Measurements from ENCODE around the gene BRME1. TPM values are rescaled to one million over a fixed set of nuclear protein-coding genes. Genes with fewer than 3 reads are reported as not detected.
A peak's percentile ranks its signal among the peaks of the same experiment; 100 is the strongest.

Gene BRME1
- total RNA-seq, 2 experiments from 2014 or later: 6.3 to 8.0 TPM

DNA sequence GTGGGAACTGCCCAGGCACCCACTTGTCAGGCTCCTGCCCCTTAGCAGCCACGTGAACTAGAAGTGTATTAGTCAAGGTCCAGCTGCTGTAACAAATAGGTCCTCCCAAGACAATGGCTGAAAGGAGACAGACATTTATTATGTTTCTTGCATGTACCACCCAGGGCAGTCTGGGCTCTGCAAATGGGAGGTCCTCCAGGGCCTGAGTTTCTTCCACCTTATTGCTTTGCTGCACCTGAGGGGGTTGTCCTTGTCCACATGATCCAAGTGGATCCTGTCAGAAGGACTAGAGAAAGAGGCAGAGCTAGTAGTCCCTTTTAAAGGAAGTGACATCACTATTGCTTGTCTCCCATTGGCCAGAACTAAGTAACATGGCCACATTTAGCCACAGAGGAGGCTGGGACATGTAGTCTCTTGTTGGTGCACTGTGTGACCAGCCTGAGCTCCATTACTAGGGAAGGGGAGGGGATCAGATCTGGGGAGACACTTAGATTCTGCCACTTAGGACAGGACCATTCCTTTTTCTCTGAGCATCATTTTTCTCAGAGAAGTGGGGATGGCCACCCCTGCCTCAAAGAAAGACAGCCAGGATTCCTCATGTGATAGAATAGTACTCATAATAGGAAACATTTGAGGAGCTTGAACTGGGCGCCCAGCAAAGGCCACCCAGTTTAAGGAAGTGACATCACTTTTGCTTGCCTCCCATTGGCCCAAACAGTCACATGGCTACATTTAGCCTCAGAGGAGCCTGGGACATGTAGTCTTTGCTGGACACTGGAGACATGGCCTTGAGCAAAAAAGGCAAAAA, 15.2 kb upstream of the BRME1 start:
- Mint-ChIP-seq H3K36me3 (ENCODE audit: low read depth) (peaks cover 45% of the 10 kb centered on the region), H3K4me3 (no peak overlapping the region), H3K4me1 (peaks cover 3% of the 10 kb centered on the region), H3K27ac (peak overlapping the region; percentile 58), H3K27me3 (no peaks in the 10 kb centered on the region), H3K9me3 (peaks cover 6% of the 10 kb centered on the region)
- DNase-seq: peak; percentile 38
- CTCF ChIA-PET: interaction anchor here (1.2 to 1.9 kb wide), 3 partner anchors 10 to 215 kb away, joined by 4 to 5 read pairs (median 4); partner anchors contain the start of genes ASF1B and PODNL1
- POLR2A ChIA-PET: no interaction called here

DNA sequence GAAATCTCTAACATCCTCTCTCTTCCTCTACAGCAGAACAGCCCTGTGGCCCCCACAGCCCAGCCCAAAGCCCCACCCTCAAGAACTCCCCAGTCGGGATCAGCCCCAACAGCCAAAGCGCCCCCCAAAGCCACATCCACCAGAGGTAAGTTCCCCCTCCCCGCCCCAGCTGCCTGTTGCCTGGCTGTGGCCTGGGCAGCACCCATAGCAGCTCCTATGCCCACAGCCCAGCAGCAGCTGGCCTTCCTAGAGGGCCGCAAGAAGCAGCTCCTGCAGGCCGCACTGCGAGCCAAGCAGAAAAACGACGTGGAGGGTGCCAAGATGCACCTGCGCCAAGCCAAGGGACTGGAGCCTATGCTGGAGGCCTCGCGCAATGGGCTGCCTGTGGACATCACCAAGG, 14.6 kb upstream of the BRME1 start:
- Mint-ChIP-seq H3K27ac (no peak overlapping the region), H3K4me1 (peaks cover 3% of the 10 kb centered on the region), H3K36me3 (ENCODE audit: low read depth) (peaks cover 47% of the 10 kb centered on the region), H3K9me3 (peaks cover 6% of the 10 kb centered on the region), H3K4me3 (no peak overlapping the region), H3K27me3 (no peaks in the 10 kb centered on the region)
- CTCF ChIA-PET: interaction anchor here (0.7 to 1.9 kb wide), 3 partner anchors 10 to 216 kb away, joined by 4 to 5 read pairs (median 4); partner anchors contain the start of gene ASF1B
- POLR2A ChIA-PET: no interaction called here
- DNase-seq: no peak

GRCh38 chr19:13918726-13919411, 13.0 kb upstream of the BRME1 start:
- H3K4me1 Mint-ChIP-seq: peaks cover 3% of the 10 kb centered on the region
- H3K36me3 Mint-ChIP-seq (ENCODE audit: low read depth): peaks cover 47% of the 10 kb centered on the region
- no peak overlapping the region for H3K27ac Mint-ChIP-seq
- no peak for DNase-seq
- peaks cover 6% of the 10 kb centered on the region for H3K9me3 Mint-ChIP-seq
- CTCF ChIA-PET: interaction anchor here (0.5 to 0.6 kb wide), 2 partner anchors 53 to 274 kb away, joined by 4 read pairs; no protein-coding TSS in a partner anchor
- POLR2A ChIA-PET: no interaction called here
- H3K4me3 Mint-ChIP-seq: no peak overlapping the region
- no peaks in the 10 kb centered on the region for H3K27me3 Mint-ChIP-seq

GRCh38 chr19:13917888-13918406, 12.0 kb upstream of the BRME1 start:
- Mint-ChIP-seq H3K9me3 (peaks cover 6% of the 10 kb centered on the region), H3K27me3 (no peaks in the 10 kb centered on the region), H3K4me3 (no peak overlapping the region), H3K27ac (no peak overlapping the region), H3K36me3 (ENCODE audit: low read depth) (peaks cover 44% of the 10 kb centered on the region), H3K4me1 (peaks cover 3% of the 10 kb centered on the region)
- ChIA-PET POLR2A (interaction anchor here (0.8 kb wide), 1 partner anchor 61 kb away, joined by 8 read pairs; no protein-coding TSS in a partner anchor), CTCF (interaction anchor here (0.5 kb wide), 1 partner anchor 275 kb away, joined by 4 read pairs; no protein-coding TSS in a partner anchor)
- DNase-seq: no peak

DNA sequence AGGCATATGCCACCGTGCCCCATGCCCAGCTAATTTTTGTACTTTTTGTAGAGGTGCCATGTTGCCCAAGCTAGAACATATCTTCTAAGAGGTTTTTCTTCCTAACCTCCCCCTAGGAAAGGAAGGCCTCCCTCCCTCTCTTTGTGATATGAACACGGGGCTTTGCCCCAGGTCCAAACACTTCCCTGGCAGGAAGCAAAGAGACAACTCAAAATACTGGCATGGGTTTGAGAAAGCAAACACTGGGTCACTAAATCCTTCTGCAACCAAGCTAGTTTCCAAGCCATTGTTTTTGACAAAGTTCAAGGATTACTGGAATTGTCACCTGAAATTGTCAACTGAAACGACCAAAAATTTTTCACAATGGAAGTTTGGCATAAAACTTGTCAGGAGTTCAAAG, 8.9 kb upstream of the BRME1 start:
- Mint-ChIP-seq H3K36me3 (ENCODE audit: low read depth) (peaks cover 30% of the 10 kb centered on the region), H3K4me3 (no peak overlapping the region), H3K27ac (no peak overlapping the region), H3K4me1 (no peaks in the 10 kb centered on the region), H3K9me3 (no peaks in the 10 kb centered on the region), H3K27me3 (no peaks in the 10 kb centered on the region)
- CTCF ChIA-PET: interaction anchor here (0.6 to 0.7 kb wide), 2 partner anchors 9 to 467 kb away, joined by 3 read pairs; partner anchors contain the start of gene ADGRE5
- POLR2A ChIA-PET: no interaction called here
- DNase-seq: no peak

DNA sequence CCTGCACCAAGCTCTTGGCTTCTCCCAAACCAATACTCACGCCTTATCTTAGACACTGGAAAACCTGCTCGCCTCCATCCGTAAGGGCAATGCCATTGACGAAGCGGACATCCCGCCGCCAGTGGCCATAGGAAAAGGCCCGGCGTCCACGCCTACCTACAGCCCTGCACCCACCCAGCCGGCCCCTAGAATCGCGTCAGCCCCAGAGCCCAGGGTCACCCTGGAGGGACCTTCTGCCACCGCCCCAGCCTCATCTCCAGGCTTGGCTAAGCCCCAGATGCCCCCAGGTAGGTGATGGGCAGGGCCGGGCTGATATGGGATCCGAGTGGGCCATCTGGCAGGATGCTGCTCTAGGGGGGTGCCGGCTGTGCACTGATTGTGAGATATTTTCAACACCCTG, 7.4 kb upstream of the BRME1 start:
- Mint-ChIP-seq H3K4me1 (no peaks in the 10 kb centered on the region), H3K36me3 (ENCODE audit: low read depth) (peaks cover 28% of the 10 kb centered on the region), H3K27ac (no peak overlapping the region), H3K4me3 (no peak overlapping the region), H3K27me3 (no peaks in the 10 kb centered on the region), H3K9me3 (no peaks in the 10 kb centered on the region)
- no peak for DNase-seq
- POLR2A ChIA-PET: no interaction called here
- CTCF ChIA-PET: no interaction called here

DNA sequence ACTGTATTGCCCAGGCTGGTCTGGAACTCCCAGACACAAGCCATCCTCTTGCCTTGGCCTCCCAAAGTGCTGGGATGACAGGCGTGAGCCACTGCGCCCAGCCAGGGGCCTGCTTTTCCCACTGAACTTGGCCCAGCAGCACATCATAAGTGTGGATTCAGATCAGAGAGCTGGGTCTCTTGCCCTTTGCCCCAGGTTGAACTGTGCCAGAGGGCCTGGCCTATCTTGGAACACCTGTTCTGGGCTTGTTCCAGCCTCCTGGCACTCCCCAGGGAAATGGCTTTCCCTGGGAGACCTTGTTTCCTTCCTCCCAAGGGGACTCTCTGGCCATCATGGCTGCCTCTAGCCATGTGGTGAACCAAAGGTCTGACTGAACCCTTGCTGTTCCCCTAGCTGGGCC, 3.5 kb upstream of the BRME1 start:
- no peaks in the 10 kb centered on the region for H3K27me3 Mint-ChIP-seq
- H3K9me3 Mint-ChIP-seq: no peaks in the 10 kb centered on the region
- POLR2A ChIA-PET: no interaction called here
- DNase-seq: no peak
- no peak overlapping the region for H3K27ac Mint-ChIP-seq
- CTCF ChIA-PET: interaction anchor here (0.7 to 0.9 kb wide), 4 partner anchors 50 to 529 kb away, joined by 3 to 5 read pairs (median 3); no protein-coding TSS in a partner anchor
- no peak overlapping the region for H3K4me3 Mint-ChIP-seq
- H3K36me3 Mint-ChIP-seq (ENCODE audit: low read depth): peaks cover 19% of the 10 kb centered on the region
- peaks cover 21% of the 10 kb centered on the region for H3K4me1 Mint-ChIP-seq

DNA sequence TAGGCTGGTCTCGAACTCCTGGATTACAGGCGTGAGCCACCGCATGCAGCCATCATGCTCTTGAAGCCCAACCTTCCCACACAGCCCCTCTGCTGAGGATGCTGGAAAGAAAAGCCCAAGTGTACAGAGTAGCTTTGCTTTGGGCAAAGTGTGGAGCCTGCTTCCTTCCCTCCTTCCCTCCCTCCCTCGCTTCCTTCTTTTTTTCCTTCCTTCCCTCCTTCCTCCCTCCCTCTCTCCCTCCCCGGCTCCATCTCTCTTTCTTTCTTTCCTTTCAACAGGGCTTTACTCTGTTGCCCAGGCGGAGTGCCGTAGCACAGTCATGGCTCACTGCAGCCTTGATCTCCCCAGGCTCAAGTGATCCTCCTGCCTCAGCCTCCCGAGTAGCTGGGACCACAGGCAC, 2.8 kb upstream of the BRME1 start:
- H3K4me1 Mint-ChIP-seq: peaks cover 28% of the 10 kb centered on the region
- ChIA-PET POLR2A (no interaction called here), CTCF (interaction anchor here (0.7 kb wide), 1 partner anchor 530 kb away, joined by 3 read pairs; no protein-coding TSS in a partner anchor)
- H3K4me3 Mint-ChIP-seq: no peak overlapping the region
- no peaks in the 10 kb centered on the region for H3K9me3 Mint-ChIP-seq
- no peaks in the 10 kb centered on the region for H3K27me3 Mint-ChIP-seq
- no peak overlapping the region for H3K27ac Mint-ChIP-seq
- peaks cover 19% of the 10 kb centered on the region for H3K36me3 Mint-ChIP-seq (ENCODE audit: low read depth)
- DNase-seq: no peak

DNA sequence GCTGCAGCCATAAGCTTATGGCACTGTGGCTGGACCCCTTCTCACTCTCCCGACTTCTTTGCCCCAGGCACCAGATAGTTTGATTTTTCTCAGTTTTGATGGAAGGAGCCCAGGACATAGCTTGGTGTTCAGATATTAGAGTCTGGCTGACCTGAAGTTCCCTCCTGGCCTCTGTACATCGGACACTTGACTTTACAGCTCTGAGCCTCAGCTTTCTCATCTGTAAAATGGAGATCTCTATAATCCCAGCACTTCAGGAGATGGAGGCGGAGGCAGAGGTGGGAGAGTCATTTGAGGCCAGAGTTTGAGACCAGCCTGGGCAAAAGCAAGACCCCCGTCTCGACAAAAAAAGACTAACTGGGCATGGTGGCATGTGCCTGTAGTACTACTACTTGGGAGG, 993 bp upstream of the BRME1 start:
- peak overlapping the region; percentile 84 for H3K4me3 Mint-ChIP-seq
- H3K4me1 Mint-ChIP-seq: peaks cover 34% of the 10 kb centered on the region
- peak overlapping the region; percentile 85 for H3K27ac Mint-ChIP-seq
- H3K27me3 Mint-ChIP-seq: no peaks in the 10 kb centered on the region
- no peaks in the 10 kb centered on the region for H3K9me3 Mint-ChIP-seq
- POLR2A ChIA-PET: no interaction called here
- CTCF ChIA-PET: interaction anchor here (0.6 to 1.2 kb wide), 2 partner anchors 45 to 440 kb away, joined by 3 read pairs; partner anchors contain the start of gene DCAF15
- peaks cover 12% of the 10 kb centered on the region for H3K36me3 Mint-ChIP-seq (ENCODE audit: low read depth)
- no peak for DNase-seq

DNA sequence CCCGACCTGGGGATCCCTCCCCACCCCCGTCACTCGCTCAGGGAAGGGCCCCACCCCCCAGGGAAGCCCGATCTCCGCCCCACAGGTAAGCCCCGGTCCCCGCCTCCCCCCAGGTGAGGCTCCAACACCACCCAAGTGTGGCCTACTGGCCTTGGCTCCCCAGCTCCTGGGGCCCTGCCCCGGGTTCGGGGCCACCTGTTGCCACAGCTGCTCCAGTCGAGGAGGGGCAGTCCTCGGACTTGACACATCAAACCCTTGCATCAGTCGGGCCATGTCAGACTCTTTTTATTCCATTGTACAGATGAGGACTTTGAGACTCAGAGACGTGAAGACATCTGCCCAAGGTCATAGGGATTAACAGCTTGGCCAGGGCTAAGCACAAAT, 596 bp upstream of the BRME1 start:
- Mint-ChIP-seq H3K36me3 (ENCODE audit: low read depth) (peaks cover 11% of the 10 kb centered on the region), H3K4me1 (peaks cover 34% of the 10 kb centered on the region), H3K27ac (peak overlapping the region; percentile 85), H3K9me3 (no peaks in the 10 kb centered on the region), H3K27me3 (no peaks in the 10 kb centered on the region), H3K4me3 (peak overlapping the region; percentile 84)
- POLR2A ChIA-PET: no interaction called here
- CTCF ChIA-PET: interaction anchor here (0.6 to 1.2 kb wide), 2 partner anchors 45 to 441 kb away, joined by 3 read pairs; partner anchors contain the start of gene DCAF15
- DNase-seq: peak; percentile 38

GRCh38 chr19:13902993-13903555, 2.8 kb downstream of the BRME1 start:
- Mint-ChIP-seq H3K27ac (peak overlapping the region; percentile 6), H3K4me3 (no peak overlapping the region), H3K36me3 (ENCODE audit: low read depth) (no peaks in the 10 kb centered on the region), H3K27me3 (no peaks in the 10 kb centered on the region), H3K9me3 (no peaks in the 10 kb centered on the region), H3K4me1 (peaks cover 39% of the 10 kb centered on the region)
- ChIA-PET CTCF (interaction anchor here (0.6 to 1.0 kb wide), 8 partner anchors 16 to 254 kb away, joined by 3 to 6 read pairs (median 4); partner anchors contain the start of gene NANOS3), POLR2A (no interaction called here)
- no peak for DNase-seq

DNA sequence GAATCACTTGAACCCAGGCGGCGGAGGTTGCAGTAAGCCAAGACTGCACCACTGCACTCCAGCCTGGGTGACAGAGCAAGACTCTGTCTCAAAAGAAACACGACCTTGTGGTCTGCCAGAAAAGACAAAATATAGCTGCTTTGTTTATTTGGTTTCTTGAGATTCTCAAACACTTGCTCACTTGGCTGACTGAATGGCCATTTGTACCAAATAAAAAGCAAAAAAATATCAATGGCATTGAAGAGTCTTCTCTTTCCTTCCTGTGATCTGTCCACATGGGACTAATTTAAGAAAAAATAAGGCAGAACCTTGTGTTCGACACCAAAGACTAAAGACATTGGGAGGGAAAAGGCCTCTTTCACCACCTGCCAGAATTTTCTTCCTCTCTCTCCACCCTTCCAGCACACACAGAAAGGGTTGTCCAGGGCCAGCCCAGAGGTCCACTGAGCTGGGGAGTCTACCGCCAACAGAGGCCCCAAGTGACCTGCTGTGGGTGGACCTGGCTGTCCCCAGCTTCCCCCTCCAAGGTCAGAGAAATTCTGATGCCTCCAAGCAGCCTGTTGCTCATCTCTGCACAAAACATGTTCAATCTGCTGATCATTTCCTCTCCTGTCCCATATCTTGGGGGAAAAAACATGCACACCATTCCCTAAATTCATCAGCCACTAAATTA, 5.9 kb downstream of the BRME1 start:
- no peak for DNase-seq
- peaks cover 23% of the 10 kb centered on the region for H3K4me1 Mint-ChIP-seq
- ChIA-PET POLR2A (no interaction called here), CTCF (interaction anchor here (0.6 to 2.2 kb wide), 6 partner anchors 16 to 1539 kb away, joined by 3 to 6 read pairs (median 4); partner anchors contain the start of gene IL27RA)
- H3K27ac Mint-ChIP-seq: peak overlapping the region; percentile 60
- no peaks in the 10 kb centered on the region for H3K9me3 Mint-ChIP-seq
- no peaks in the 10 kb centered on the region for H3K27me3 Mint-ChIP-seq
- H3K36me3 Mint-ChIP-seq (ENCODE audit: low read depth): no peaks in the 10 kb centered on the region
- no peak overlapping the region for H3K4me3 Mint-ChIP-seq
